SK-N-SH (cell line): ENCODE results near the gene CERS1. TPM values are rescaled to one million over a fixed set of nuclear protein-coding genes. Genes with fewer than 3 reads are reported as not detected.

Experiments used
- CTCF ChIA-PET: fragments of 300-600, 350-600 bp; formaldehyde crosslinking; extraction: SDS; loops from one replicate; lab custom pipeline; 2021; lab: Yijun Ruan, JAX
- POLR2A ChIA-PET: fragments of 350-600 bp; sonication (Branson Sonifier 250); formaldehyde crosslinking; extraction: SDS; loops from one replicate; lab custom pipeline; 2020; ENCODE audit warnings: antibody characterized with exemption, inconsistent platforms; lab: Yijun Ruan, JAX
- DNase-seq: peaks from one replicate; pipeline ENCODE4 v3.0.0; 2012
- H2AFZ ChIP-seq: fragments of 200-600 bp; sonication (generic); 2 replicates; pipeline ENCODE4 v1.8.1; 2016; ENCODE audit warnings: antibody characterized with exemption, mild to moderate bottlenecking, low read depth
- H3F3A ChIP-seq: fragments of 200-600 bp; sonication (generic); replicated peaks from 2 replicates; pipeline ENCODE3; 2016; ENCODE audit warnings: antibody characterized with exemption, mild to moderate bottlenecking; ENCODE audit not compliant: insufficient read depth
- H3K27ac ChIP-seq, 2 experiments: fragments of 200-500 bp in 1 of 2; fragments of 200-600 bp in 1 of 2; sonication (Bioruptor generic) in 1 of 2; sonication (generic), shearing (Covaris generic) in 1 of 2; 2 replicates each; pipeline versions ENCODE4 v1.5.1 to v1.6.1; 2014 to 2016; ENCODE audit warnings: low read depth in 2 of 2, inconsistent platforms in 1 of 2, low read length in 1 of 2, mild to moderate bottlenecking in 1 of 2, mixed read lengths in 1 of 2
- H3K27me3 ChIP-seq: fragments of 200-600 bp; sonication (generic), shearing (Covaris generic); 2 replicates; pipeline ENCODE4 v1.6.1; 2016; ENCODE audit warnings: mixed run types; ENCODE audit not compliant: insufficient read depth
- H3K36me3 ChIP-seq, 2 experiments: fragments of 200-500 bp in 1 of 2; fragments of 200-600 bp in 1 of 2; sonication (Bioruptor generic) in 1 of 2; sonication (generic) in 1 of 2; replicated peaks in 1 of 2; 2 replicates each; pipeline versions ENCODE3 to v1.5.1; 2014 to 2016; ENCODE audit warnings: low read length in 1 of 2, mild to moderate bottlenecking in 1 of 2; ENCODE audit not compliant: insufficient read depth in 2 of 2, control insufficient read depth in 1 of 2
- H3K4me1 ChIP-seq, 2 experiments: fragments of 200-500 bp in 1 of 2; fragments of 200-600 bp in 1 of 2; sonication (Bioruptor generic) in 1 of 2; sonication (generic), shearing (Covaris generic) in 1 of 2; 2 replicates each; pipeline versions ENCODE4 v1.5.1 to v1.6.1; 2014 to 2016; ENCODE audit warnings: low read depth in 1 of 2, low read length in 1 of 2, mixed run types in 1 of 2; ENCODE audit not compliant: insufficient read depth in 2 of 2, control insufficient read depth in 1 of 2
- H3K4me2 ChIP-seq: fragments of 200-600 bp; sonication (generic), shearing (Covaris generic); 2 replicates; pipeline ENCODE4 v1.6.1; 2017; ENCODE audit warnings: mixed run types
- H3K4me3 ChIP-seq, 2 experiments: fragments of 200-500 bp in 1 of 2; fragments of 200-600 bp in 1 of 2; sonication (Bioruptor generic) in 1 of 2; sonication (generic), shearing (Covaris generic) in 1 of 2; 2 replicates each; pipeline versions ENCODE4 v1.5.1 to v1.8.1; 2014 to 2016; ENCODE audit warnings: low read depth in 2 of 2, inconsistent platforms in 1 of 2, low read length in 1 of 2, mild to moderate bottlenecking in 1 of 2, mixed read lengths in 1 of 2, moderate library complexity in 1 of 2
- H3K79me2 ChIP-seq: fragments of 200-600 bp; sonication (generic); 2 replicates; pipeline ENCODE4 v1.8.1; 2017; ENCODE audit warnings: mild to moderate bottlenecking; ENCODE audit not compliant: insufficient read depth
- H3K9ac ChIP-seq: fragments of 200-600 bp; sonication (generic); 2 replicates; pipeline ENCODE4 v1.6.1; 2017; ENCODE audit warnings: mixed run types
- H3K9me2 ChIP-seq: fragments of 200-600 bp; sonication (generic); 2 replicates; pipeline ENCODE4 v1.6.1; 2017; ENCODE audit warnings: mixed run types
- H3K9me3 ChIP-seq: fragments of 200-600 bp; sonication (generic); 2 replicates; pipeline ENCODE4 v1.6.1; 2017; ENCODE audit warnings: mixed run types, mild to moderate bottlenecking, moderate library complexity
- H4K20me1 ChIP-seq: fragments of 200-600 bp; sonication (generic); 2 replicates; pipeline ENCODE4 v1.6.1; 2017; ENCODE audit warnings: mild to moderate bottlenecking, mixed run types; ENCODE audit not compliant: insufficient read depth
- EP300 ChIP-seq, 2 experiments: IDR thresholded peaks; 2 replicates each; pipeline versions ENCODE4 v1.4.0 to v1.6.1; 2012; ENCODE audit warnings: borderline replicate concordance in 1 of 2, low read depth in 1 of 2, low read length in 1 of 2
- EZH2phosphoT487 ChIP-seq: fragments of 200-600 bp; sonication (generic); IDR thresholded peaks from 2 replicates; pipeline ENCODE4 v1.6.1; 2017; ENCODE audit warnings: low read depth, mixed run types, mild to moderate bottlenecking, antibody characterized with exemption, moderate library complexity, borderline replicate concordance
- FOXM1 ChIP-seq: IDR thresholded peaks from 2 replicates; pipeline ENCODE4 v1.4.0; 2012; ENCODE audit warnings: low read depth, mild to moderate bottlenecking
- GATA2 ChIP-seq: sonication (generic); formaldehyde crosslinking; IDR thresholded peaks from 2 replicates; pipeline ENCODE4 v1.5.0; 2020; ENCODE audit warnings: mild to moderate bottlenecking, missing genetic modification reagents
- JUND ChIP-seq: IDR thresholded peaks from 2 replicates; pipeline ENCODE4 v1.4.0; 2012
- MXI1 ChIP-seq: IDR thresholded peaks from 2 replicates; pipeline ENCODE4 v1.6.1; 2012; ENCODE audit warnings: mild to moderate bottlenecking, low read depth, low read length, improper control_type of control experiment
- NRF1 ChIP-seq: IDR thresholded peaks from 2 replicates; pipeline ENCODE4 v1.6.1; 2012; ENCODE audit warnings: low read depth, mild to moderate bottlenecking, low read length
- POLR2AphosphoS5 ChIP-seq: IDR thresholded peaks from 2 replicates; pipeline ENCODE4 v1.6.1; 2012; ENCODE audit warnings: low read depth, low read length
- RAD21 ChIP-seq: IDR thresholded peaks from 2 replicates; pipeline ENCODE4 v1.6.1; 2012; ENCODE audit warnings: mild to moderate bottlenecking, low read length
- SMC3 ChIP-seq: IDR thresholded peaks from 2 replicates; pipeline ENCODE4 v1.6.1; 2012; ENCODE audit warnings: low read depth, low read length, improper control_type of control experiment
- TAF1 ChIP-seq: IDR thresholded peaks from 2 replicates; pipeline ENCODE4 v1.6.1; 2012; ENCODE audit warnings: low read depth, mild to moderate bottlenecking, low read length, moderate library complexity, borderline replicate concordance
- TEAD4 ChIP-seq: IDR thresholded peaks from 2 replicates; pipeline ENCODE4 v1.4.0; 2012; ENCODE audit warnings: mild to moderate bottlenecking, borderline replicate concordance; ENCODE audit not compliant: insufficient read depth
- WGBS: methylation state at CpG from one replicate; pipeline ENCODE4 v1.1.6; 2017; ENCODE audit warnings: low lambda C conversion rate; 5-methylcytosine and 5-hydroxymethylcytosine counted together
- polyA plus RNA-seq, 3 experiments: library from polyadenylated mRNA; depleted of rRNA; stranded (reverse); fragments of >200 nt; gene quantifications; 2 replicates each; pipeline ENCODE4 v1.2.3, GENCODE V29; 2012
- TF ChIP-seq, protein P1 (sequence below): IDR thresholded peaks from 2 replicates; pipeline ENCODE4 v1.4.0; 2012; ENCODE audit warnings: low read depth, borderline replicate concordance
- TF ChIP-seq, protein P2 (sequence below): fragments of 150-350 bp; IDR thresholded peaks from 2 replicates; pipeline ENCODE4 v1.6.1; 2017; ENCODE audit warnings: antibody characterized with exemption, low read length, low read depth, borderline replicate concordance

The CERS1 gene
- polyA plus RNA-seq, 1 of the 3 experiments (the other 2 are of a cell fraction): 7.3 TPM

DNA sequence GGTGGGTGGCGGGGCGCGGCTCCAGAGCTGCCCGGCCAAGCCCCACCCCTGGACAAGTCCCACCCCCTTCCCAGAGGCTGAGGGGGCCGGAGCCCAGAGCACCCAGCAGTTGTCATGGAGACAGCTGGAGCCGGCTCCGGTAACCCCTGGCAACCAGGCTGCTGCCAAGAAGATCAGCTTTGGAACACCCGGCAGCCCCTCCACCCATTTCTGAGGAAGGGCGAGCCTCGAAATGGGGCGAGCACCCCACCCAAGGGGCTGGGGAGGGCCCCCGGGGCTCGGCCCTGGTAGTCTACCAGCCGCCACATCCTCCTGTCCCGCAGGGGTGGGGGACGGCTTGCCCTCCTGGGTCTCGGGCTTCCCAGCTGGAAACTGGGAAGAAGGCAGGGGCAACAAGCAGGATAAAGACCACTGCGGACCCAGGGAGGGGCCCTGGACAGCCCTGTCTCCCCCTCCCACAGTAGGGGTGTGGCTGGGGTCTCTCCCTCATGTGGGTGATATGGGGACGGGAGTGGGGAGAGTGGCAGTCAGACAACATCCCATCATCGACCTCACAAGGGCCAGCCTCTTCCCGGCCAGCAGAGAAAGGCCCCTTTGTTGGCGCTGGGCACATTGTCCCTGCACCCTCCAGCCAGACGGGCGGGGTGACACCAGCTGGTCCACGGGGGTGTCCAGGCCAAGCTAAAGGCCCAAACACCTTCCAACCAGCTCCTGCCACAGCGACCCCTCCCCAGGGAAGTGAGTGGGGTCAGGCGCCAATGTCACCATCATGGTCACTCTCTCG lies 1.5 kb downstream of the CERS1 start:
- Histone ChIP-seq H3F3A (peaks cover 9% of the 10 kb centered on the region), H3K4me3 (peak overlapping the region; percentile 61 to 72), H3K4me2 (peak overlapping the region; percentile 98), H3K27ac (peak overlapping the region in 1 of 2 experiments; percentile 51; a peak in 1 of 4 replicates), H3K27me3 (no peaks in the 10 kb centered on the region), H2AFZ (no peak overlapping the region), H3K9ac (no peak overlapping the region), H3K36me3 (peaks cover 0 to 3% of the 10 kb centered on the region in 2 experiments), H4K20me1 (no peaks in the 10 kb centered on the region), H3K4me1 (peaks cover 0 to 24% of the 10 kb centered on the region in 2 experiments; a peak in 1 of 4 replicates), H3K9me3 (no peaks in the 10 kb centered on the region), H3K79me2 (no peaks in the 10 kb centered on the region), H3K9me2 (no peaks in the 10 kb centered on the region)
- WGBS: 11% methylated on average over 5 of the region's 28 CpGs
- TF ChIP-seq SMC3 (no peak), TEAD4 (no peak), MXI1 (peak; percentile 83), FOXM1 (no peak)
- ChIA-PET POLR2A (interaction anchor here (1.2 to 1.7 kb wide), 3 partner anchors 21 to 92 kb away, joined by 3 to 4 read pairs (median 4); partner anchors contain the start of genes COPE and DDX49), CTCF (interaction anchor here (0.6 to 6.3 kb wide), 37 partner anchors 10 to 444 kb away, joined by 3 to 76 read pairs (median 5); partner anchors contain the start of genes COPE, DDX49 and REX1BD)
- peak; percentile 97 for DNase-seq

DNA sequence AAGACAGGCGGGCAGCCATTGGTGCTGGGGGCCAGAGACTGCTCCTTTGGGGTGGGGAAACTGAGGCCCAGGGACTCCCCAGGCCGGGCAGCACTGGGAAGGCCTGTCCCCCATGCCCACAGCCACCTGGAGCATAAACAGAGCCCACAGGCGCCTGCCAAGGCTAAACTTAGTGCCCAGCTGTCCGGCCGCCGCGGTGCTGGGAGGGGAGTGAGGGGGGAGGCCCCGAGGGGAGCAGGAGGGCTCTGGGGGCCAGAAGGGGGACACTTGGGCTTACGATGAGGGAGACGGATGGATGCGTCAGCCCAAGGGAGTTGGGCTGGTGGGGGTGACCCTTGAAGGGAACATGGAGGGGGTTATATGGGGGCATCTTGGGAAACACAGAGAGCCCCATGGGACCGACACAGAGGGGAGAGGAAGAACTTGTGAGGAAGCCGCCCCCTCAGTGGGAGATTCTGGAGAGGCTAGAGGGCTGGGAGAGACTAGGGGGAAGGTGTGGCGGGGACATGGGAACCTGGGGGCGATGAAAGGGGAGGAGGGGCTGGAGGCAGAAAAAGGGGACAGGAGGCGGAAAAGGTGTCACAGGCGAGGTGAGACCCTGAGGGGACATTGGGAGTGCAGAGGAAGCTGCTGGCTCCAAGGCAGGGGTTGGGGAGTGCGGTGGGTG lies 2.2 kb downstream of the CERS1 start:
- POLR2A ChIA-PET: interaction anchor here (1.2 to 1.6 kb wide), 2 partner anchors 25 to 93 kb away, joined by 3 to 4 read pairs; partner anchors contain the start of genes COPE and DDX49

More for the DNA sequence above, 2.2 kb downstream of the CERS1 start:
- Histone ChIP-seq H2AFZ (no peak overlapping the region), H3K27ac (no peak overlapping the region; a peak in 1 of 4 replicates), H3K79me2 (no peaks in the 10 kb centered on the region), H3K36me3 (no peaks in the 10 kb centered on the region), H3K4me1 (peaks cover 0 to 24% of the 10 kb centered on the region in 2 experiments; a peak in 1 of 4 replicates), H3K4me2 (no peak overlapping the region), H3K9ac (no peak overlapping the region), H3K9me2 (no peaks in the 10 kb centered on the region), H3K4me3 (no peak overlapping the region; a peak in 1 of 4 replicates), H3F3A (peaks cover 9% of the 10 kb centered on the region), H4K20me1 (no peaks in the 10 kb centered on the region), H3K27me3 (no peaks in the 10 kb centered on the region), H3K9me3 (no peaks in the 10 kb centered on the region)
- DNase-seq: peak; percentile 53
- 59% methylated on average over 16 of the region's 18 CpGs for WGBS
- CTCF ChIA-PET: interaction anchor here (0.8 to 6.3 kb wide), 25 partner anchors 10 to 443 kb away, joined by 3 to 76 read pairs (median 5); partner anchors contain the start of genes COPE, DDX49 and REX1BD
- TF ChIP-seq JUND: no peak
- TF ChIP-seq EP300 (IDR thresholded peaks at IDR 0.05; ENCODE audit: borderline replicate concordance in 1 of 2, low read depth in 1 of 2, low read length in 1 of 2): no peak
- TF ChIP-seq, protein P1, sequence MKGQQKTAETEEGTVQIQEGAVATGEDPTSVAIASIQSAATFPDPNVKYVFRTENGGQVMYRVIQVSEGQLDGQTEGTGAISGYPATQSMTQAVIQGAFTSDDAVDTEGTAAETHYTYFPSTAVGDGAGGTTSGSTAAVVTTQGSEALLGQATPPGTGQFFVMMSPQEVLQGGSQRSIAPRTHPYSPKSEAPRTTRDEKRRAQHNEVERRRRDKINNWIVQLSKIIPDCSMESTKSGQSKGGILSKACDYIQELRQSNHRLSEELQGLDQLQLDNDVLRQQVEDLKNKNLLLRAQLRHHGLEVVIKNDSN: no peak
- no peak for TF ChIP-seq POLR2AphosphoS5
- no peak for TF ChIP-seq EZH2phosphoT487
- no peak for TF ChIP-seq MXI1
- TF ChIP-seq, protein P2, sequence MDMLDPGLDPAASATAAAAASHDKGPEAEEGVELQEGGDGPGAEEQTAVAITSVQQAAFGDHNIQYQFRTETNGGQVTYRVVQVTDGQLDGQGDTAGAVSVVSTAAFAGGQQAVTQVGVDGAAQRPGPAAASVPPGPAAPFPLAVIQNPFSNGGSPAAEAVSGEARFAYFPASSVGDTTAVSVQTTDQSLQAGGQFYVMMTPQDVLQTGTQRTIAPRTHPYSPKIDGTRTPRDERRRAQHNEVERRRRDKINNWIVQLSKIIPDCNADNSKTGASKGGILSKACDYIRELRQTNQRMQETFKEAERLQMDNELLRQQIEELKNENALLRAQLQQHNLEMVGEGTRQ: no peak
- TF ChIP-seq NRF1: no peak
- TF ChIP-seq RAD21: no peak
- no peak for TF ChIP-seq GATA2 (CRISPR knock-in tag)
- TF ChIP-seq TAF1: no peak
